Stimulated activated CD8-positive, alpha-beta memory T cell treated with anti-CD3 and anti-CD28 coated beads, Interleukin-7, amount 100 ng/mL, for 4 hours (primary cell): Measurements from ENCODE around the gene SERINC1.

ENCODE experiments used
- DNase-seq, 2 donors: peaks; one replicate each; pipeline ENCODE4 v3.0.0-alpha.2; 2020; ENCODE audit warnings: low read depth in 2 of 2

SERINC1 gene

DNA sequence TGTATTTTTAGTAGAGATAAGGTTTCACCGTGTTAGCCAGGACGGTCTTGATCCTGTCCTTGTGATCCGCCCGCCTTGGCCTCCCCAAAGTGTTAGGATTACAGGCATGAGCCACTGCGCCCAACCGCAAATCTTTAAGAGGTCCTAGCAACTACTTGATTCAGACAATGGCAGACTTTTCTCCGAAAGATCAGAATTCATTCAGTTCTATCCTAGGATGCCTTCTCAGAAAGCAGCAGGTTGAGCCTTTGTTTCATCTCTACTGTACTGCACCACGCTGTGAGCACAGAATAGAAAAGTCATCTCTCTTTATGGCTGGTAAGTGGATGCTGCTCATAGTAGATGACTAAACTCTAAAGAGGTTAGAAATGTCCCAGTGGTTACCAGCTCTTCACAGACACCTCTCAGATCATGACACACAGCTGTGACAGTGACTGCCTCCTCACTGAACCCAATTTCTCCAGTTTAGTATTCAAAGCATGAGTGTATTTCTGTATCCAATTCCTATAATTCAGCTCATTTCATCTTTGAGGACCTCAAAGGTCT is 78.2 kb downstream of the SERINC1 start:
- DNase-seq: no peak
